ENCODE measurements around the gene OSBPL3. TPM values are rescaled to one million over a fixed set of nuclear protein-coding genes. Genes with fewer than 3 reads are reported as not detected.

The OSBPL3 gene
- polyA plus RNA-seq, 3 donors: 2.6 to 9.2 (median 3.7) TPM

DNA sequence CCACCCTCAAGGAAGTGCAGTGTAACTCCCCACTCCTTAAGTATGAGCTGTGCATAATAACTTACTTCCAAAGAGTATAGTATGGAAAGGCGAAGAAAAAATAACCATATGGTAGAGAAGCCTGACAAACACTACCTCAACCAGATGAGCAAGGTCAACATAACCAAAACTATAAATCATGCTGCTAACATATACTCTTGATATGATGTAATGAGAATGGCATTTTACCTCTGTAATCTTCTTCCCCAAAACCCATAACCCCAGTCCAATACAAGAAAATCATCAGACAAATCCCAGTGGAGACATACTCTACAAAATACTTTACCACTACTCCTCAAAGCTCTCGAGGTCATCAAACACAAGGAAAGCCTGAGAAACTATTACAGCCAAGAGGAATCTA, 15.8 kb downstream of the OSBPL3 start:
- Histone ChIP-seq H4K20me1 (ENCODE audit: insufficient read depth, low read length) (no peaks in the 10 kb centered on the region), H3K36me3 (replicated peaks in 1 of 2; ENCODE audit: control insufficient read depth in 1 of 2, insufficient read depth in 2 of 2, low read length in 2 of 2) (no peaks in the 10 kb centered on the region), H3K9me3 (replicated peaks in 1 of 2; ENCODE audit: control insufficient read depth in 1 of 2, insufficient read depth in 1 of 2, low read length in 2 of 2) (no peaks in the 10 kb centered on the region), H2AFZ (ENCODE audit: insufficient read depth, low read depth, low read length, poor library complexity, severe bottlenecking) (no peak overlapping the region), H3K9ac (ENCODE audit: insufficient read depth, low read length, poor library complexity, severe bottlenecking) (no peak overlapping the region), H3K27ac (ENCODE audit: low read depth in 1 of 2, low read length in 2 of 2) (no peak overlapping the region), H3K4me3 (replicated peaks in 1 of 3; ENCODE audit: low read depth in 2 of 3, low read length in 3 of 3) (no peak overlapping the region), H3K4me1 (ENCODE audit: control insufficient read depth in 1 of 2, insufficient read depth in 2 of 2, low read length in 2 of 2) (peaks cover 31 to 32% of the 10 kb centered on the region in 2 donors), H3K4me2 (replicated peaks; ENCODE audit: extremely low read depth, low read length, poor library complexity, severe bottlenecking) (no peak overlapping the region), H3K79me2 (ENCODE audit: insufficient read depth, low read length) (peaks cover 8% of the 10 kb centered on the region), H3K27me3 (ENCODE audit: control insufficient read depth in 2 of 2, insufficient read depth in 2 of 2, low read length in 2 of 2) (no peaks in the 10 kb centered on the region)
- Mint-ChIP-seq H3K27ac (peak overlapping the region in 2 of 7 donors; percentile 37 to 51), H3K4me1 (peaks cover 45% of the 10 kb centered on the region), H3K4me3 (no peak overlapping the region), H3K36me3 (peaks cover 0 to 5% of the 10 kb centered on the region in 2 donors), H3K9me3 (peaks cover 0 to 3% (median 0%) of the 10 kb centered on the region in 7 donors), H3K27me3 (ENCODE audit: low read depth in 3 of 3) (peaks cover 0 to 1% (median 0%) of the 10 kb centered on the region in 3 donors)
- no CpG with 5 or more reads among the region's 2 CpGs for WGBS (ENCODE audit: insufficient coverage)
- TF ChIP-seq, protein P1, sequence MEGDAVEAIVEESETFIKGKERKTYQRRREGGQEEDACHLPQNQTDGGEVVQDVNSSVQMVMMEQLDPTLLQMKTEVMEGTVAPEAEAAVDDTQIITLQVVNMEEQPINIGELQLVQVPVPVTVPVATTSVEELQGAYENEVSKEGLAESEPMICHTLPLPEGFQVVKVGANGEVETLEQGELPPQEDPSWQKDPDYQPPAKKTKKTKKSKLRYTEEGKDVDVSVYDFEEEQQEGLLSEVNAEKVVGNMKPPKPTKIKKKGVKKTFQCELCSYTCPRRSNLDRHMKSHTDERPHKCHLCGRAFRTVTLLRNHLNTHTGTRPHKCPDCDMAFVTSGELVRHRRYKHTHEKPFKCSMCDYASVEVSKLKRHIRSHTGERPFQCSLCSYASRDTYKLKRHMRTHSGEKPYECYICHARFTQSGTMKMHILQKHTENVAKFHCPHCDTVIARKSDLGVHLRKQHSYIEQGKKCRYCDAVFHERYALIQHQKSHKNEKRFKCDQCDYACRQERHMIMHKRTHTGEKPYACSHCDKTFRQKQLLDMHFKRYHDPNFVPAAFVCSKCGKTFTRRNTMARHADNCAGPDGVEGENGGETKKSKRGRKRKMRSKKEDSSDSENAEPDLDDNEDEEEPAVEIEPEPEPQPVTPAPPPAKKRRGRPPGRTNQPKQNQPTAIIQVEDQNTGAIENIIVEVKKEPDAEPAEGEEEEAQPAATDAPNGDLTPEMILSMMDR (IDR thresholded peaks at IDR 0.05): no peak
- intact Hi-C loops (cut with micrococcal nuclease): no loop called here
- no peak for DNase-seq

DNA sequence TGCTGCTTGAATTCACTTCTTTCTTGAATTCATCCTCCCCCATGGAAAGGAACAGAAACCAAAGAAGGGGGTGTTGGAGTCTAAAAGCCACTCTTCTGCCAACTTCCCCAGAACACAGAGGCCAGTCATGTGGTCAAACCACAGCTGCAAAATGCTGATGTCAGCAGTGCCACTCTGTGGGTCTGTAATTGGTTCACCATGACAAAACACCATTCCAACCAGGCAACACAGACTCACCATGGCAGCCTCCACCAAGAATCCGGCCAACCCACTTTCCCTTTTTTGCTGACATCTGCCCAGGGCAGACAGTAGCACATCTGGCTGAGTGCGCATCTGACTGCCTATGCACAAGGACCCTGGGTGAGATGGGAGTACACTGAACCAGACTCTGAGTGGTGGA, 16.8 kb downstream of the OSBPL3 start:
- intact Hi-C loops (cut with micrococcal nuclease): no loop called here
- H4K20me1 ChIP-seq (ENCODE audit: insufficient read depth, low read length): no peaks in the 10 kb centered on the region
- peaks cover 31 to 32% of the 10 kb centered on the region in 2 donors for H3K4me1 ChIP-seq (ENCODE audit: control insufficient read depth in 1 of 2, insufficient read depth in 2 of 2, low read length in 2 of 2)
- Mint-ChIP-seq H3K4me1 (peaks cover 45% of the 10 kb centered on the region), H3K27me3 (ENCODE audit: low read depth in 3 of 3) (peaks cover 0 to 1% (median 0%) of the 10 kb centered on the region in 3 donors), H3K9me3 (peaks cover 0 to 3% (median 0%) of the 10 kb centered on the region in 7 donors), H3K36me3 (peaks cover 0 to 5% of the 10 kb centered on the region in 2 donors), H3K4me3 (peak overlapping the region; percentile 27 to 75), H3K27ac (peak overlapping the region; percentile 84 to 96 (median 93))
- peak overlapping the region in 1 of 3 experiments; percentile 55 for H3K4me3 ChIP-seq (replicated peaks in 1 of 3; ENCODE audit: low read depth in 2 of 3, low read length in 3 of 3)
- H3K4me2 ChIP-seq (replicated peaks; ENCODE audit: extremely low read depth, low read length, poor library complexity, severe bottlenecking): peak overlapping the region; percentile 66
- TF ChIP-seq, protein P1 (IDR thresholded peaks at IDR 0.05): no peak
- H3K9me3 ChIP-seq (replicated peaks in 1 of 2; ENCODE audit: control insufficient read depth in 1 of 2, insufficient read depth in 1 of 2, low read length in 2 of 2): no peaks in the 10 kb centered on the region
- 80% methylated on average over 1 of the region's 2 CpGs for WGBS (ENCODE audit: insufficient coverage)
- peak overlapping the region; percentile 25 for H3K9ac ChIP-seq (ENCODE audit: insufficient read depth, low read length, poor library complexity, severe bottlenecking)
- no peaks in the 10 kb centered on the region for H3K27me3 ChIP-seq (ENCODE audit: control insufficient read depth in 2 of 2, insufficient read depth in 2 of 2, low read length in 2 of 2)
- H2AFZ ChIP-seq (ENCODE audit: insufficient read depth, low read depth, low read length, poor library complexity, severe bottlenecking): peak overlapping the region; percentile 37
- peak; percentile 86 to 90 (median 88) for DNase-seq
- no peaks in the 10 kb centered on the region for H3K36me3 ChIP-seq (replicated peaks in 1 of 2; ENCODE audit: control insufficient read depth in 1 of 2, insufficient read depth in 2 of 2, low read length in 2 of 2)
- peaks cover 8% of the 10 kb centered on the region for H3K79me2 ChIP-seq (ENCODE audit: insufficient read depth, low read length)
- peak overlapping the region; percentile 48 to 89 for H3K27ac ChIP-seq (ENCODE audit: low read depth in 1 of 2, low read length in 2 of 2)
